GM20431 (cell line): ENCODE measurements around the gene GCKR.
"Not testable (repeated sequence)": the region's sequence is repeated elsewhere in the genome, so short reads cannot be mapped to it uniquely, and the experiment has no call there.

Experiments used
- in situ Hi-C: fragments of 300-500 bp; cut with MseI, MboI; formaldehyde crosslinking; loops from one replicate; pipeline ENCODE4 v1.15.0; 2020; ENCODE audit warnings: low sequenced_read_pairs; ENCODE audit not compliant: unreplicated experiment

The GCKR gene

GRCh38 chr2:27507293-27507692, 10.7 kb downstream of the GCKR start:
- in situ Hi-C loops, result no loop called here

- in situ Hi-C loops, result no loop called here
Observed at GRCh38 chr2:27509326-27509725, 12.7 kb downstream of the GCKR start.

- in situ Hi-C loops, result no loop called here
Observed at GRCh38 chr2:27518113-27518781, 21.6 kb downstream of the GCKR start.

- in situ Hi-C loops, result no loop called here
Observed at GRCh38 chr2:27518782-27519113, 22.1 kb downstream of the GCKR start.

- in situ Hi-C loops, result no loop called here
Observed at GRCh38 chr2:27520316-27520715, 23.7 kb downstream of the GCKR start.

- in situ Hi-C loops, result no loop called here
Observed at GRCh38 chr2:27522400-27522945, 25.8 kb downstream of the GCKR start.

GRCh38 chr2:27527182-27527581, 30.5 kb downstream of the GCKR start:
- in situ Hi-C loops, result no loop called here

GRCh38 chr2:27531983-27532382, 35.3 kb downstream of the GCKR start:
- in situ Hi-C loops, result no loop called here

- in situ Hi-C loops, result no loop called here
Observed at GRCh38 chr2:27537287-27537686, 40.6 kb downstream of the GCKR start.

- in situ Hi-C loops, result not testable (repeated sequence)
Observed at GRCh38 chr2:27538839-27539450, 42.3 kb downstream of the GCKR start.

- in situ Hi-C loops, result not testable (repeated sequence)
Observed at GRCh38 chr2:27539649-27540048, 43.0 kb downstream of the GCKR start.

GRCh38 chr2:27544143-27544821, 47.6 kb downstream of the GCKR start:
- in situ Hi-C loops, result no loop called here

GRCh38 chr2:27545348-27546141, 48.9 kb downstream of the GCKR start:
- in situ Hi-C loops, result no loop called here

GRCh38 chr2:27549303-27549702, 52.7 kb downstream of the GCKR start:
- in situ Hi-C loops, result no loop called here

- in situ Hi-C loops, result no loop called here
Observed at GRCh38 chr2:27551514-27551913, 54.9 kb downstream of the GCKR start.

GRCh38 chr2:27552941-27553340, 56.3 kb downstream of the GCKR start:
- in situ Hi-C loops, result no loop called here

GRCh38 chr2:27554451-27554850, 57.8 kb downstream of the GCKR start:
- in situ Hi-C loops, result not testable (repeated sequence)

GRCh38 chr2:27559228-27559627, 62.6 kb downstream of the GCKR start:
- in situ Hi-C loops, result no loop called here

- in situ Hi-C loops, result no loop called here
Observed at GRCh38 chr2:27561060-27561459, 64.4 kb downstream of the GCKR start.

- in situ Hi-C loops, result no loop called here
Observed at GRCh38 chr2:27566628-27567027, 70.0 kb downstream of the GCKR start.

GRCh38 chr2:27569398-27569797, 72.8 kb downstream of the GCKR start:
- in situ Hi-C loops, result no loop called here
